Left ventricle myocardium inferior (tissue), 1 donor: ENCODE data around the gene ATP11A. TPM values are rescaled to one million over a fixed set of nuclear protein-coding genes. Genes with fewer than 3 reads are reported as not detected.

Experiments used
- DNase-seq: peaks from one replicate; pipeline ENCODE4 v3.0.0-alpha.2; 2020
- H3K27ac ChIP-seq: fragments of 200-600 bp; replicated peaks from 2 replicates; pipeline ENCODE4 v1.8.0; 2021
- H3K27me3 ChIP-seq: fragments of 200-600 bp; 2 replicates; pipeline ENCODE4 v1.8.0; 2021; ENCODE audit warnings: low read depth
- H3K36me3 ChIP-seq: fragments of 200-600 bp; 2 replicates; pipeline ENCODE4 v1.8.0; 2021
- H3K4me1 ChIP-seq: fragments of 200-600 bp; 2 replicates; pipeline ENCODE4 v1.8.0; 2021
- H3K4me3 ChIP-seq: fragments of 200-600 bp; 2 replicates; pipeline ENCODE4 v1.8.0; 2021; ENCODE audit warnings: mild to moderate bottlenecking, moderate library complexity
- H3K9me3 ChIP-seq: fragments of 200-600 bp; replicated peaks from 2 replicates; pipeline ENCODE4 v1.8.0; 2021
- intact Hi-C: fragments of 100-400 bp; cut with micrococcal nuclease; formaldehyde crosslinking; loops from one replicate; pipeline ENCODE4 v1.11.0; 2022
- total RNA-seq: library from RNA; stranded (reverse); fragmentation: NEBNext Ultra II Directional; extraction: Animal tissue kit (Norgen Biotek cat#: 25700); gene quantifications from one replicate; pipeline ENCODE4 v1.2.1, GENCODE V29; 2021
- TF ChIP-seq, protein P1 (sequence below): fragments of 200-600 bp; IDR thresholded peaks from 2 replicates; pipeline ENCODE4 v1.8.0; 2021; ENCODE audit warnings: antibody characterized with exemption, mild to moderate bottlenecking, borderline replicate concordance
- donor health status: DM: no; HTN: yes; CAD: no; lungs with severe emphysema.

ATP11A gene
- total RNA-seq, 1 donor from 2014 or later: 106 TPM

DNA sequence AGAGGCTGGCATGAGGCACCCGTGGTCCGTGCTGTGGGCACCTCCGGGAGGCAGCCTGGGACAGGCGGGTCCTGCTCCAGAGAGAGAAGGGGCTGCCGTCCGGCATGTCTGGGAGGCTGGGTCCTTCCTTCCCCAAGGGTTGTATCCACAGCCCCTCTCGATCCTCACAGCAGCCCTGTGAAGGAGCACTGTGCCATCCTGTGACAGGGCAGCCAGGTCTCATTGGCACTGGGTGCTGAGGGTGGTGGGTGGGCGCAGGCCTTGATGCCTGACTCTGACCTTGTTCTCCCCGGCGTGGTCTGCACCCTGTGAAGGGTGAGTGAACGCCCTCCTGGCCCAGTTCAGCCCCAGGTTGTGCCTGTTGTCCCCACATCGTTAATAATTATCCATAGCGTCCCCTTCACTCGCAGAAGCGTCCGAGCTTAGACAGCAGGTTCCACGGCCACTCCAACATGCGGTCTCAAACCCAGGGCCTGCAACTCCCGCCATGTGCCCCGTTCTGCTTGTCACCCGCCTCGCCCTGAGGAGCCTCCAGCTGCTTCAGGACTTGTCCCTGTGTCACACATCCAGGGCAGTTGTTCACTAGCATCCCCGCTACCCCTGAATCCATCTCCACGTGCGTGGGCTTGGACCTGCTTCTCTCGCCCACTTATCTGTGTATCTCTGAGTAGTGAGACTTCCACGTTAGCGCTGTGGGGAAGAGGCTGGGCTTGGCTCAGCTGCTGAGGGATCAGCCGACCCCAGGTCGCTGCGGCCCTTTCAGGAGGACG is 10.6 kb downstream of the ATP11A start:
- peak overlapping the region; percentile 26 for H3K4me3 ChIP-seq
- no peaks in the 10 kb centered on the region for H3K9me3 ChIP-seq
- intact Hi-C loops: no loop called here
- TF ChIP-seq, protein P1, sequence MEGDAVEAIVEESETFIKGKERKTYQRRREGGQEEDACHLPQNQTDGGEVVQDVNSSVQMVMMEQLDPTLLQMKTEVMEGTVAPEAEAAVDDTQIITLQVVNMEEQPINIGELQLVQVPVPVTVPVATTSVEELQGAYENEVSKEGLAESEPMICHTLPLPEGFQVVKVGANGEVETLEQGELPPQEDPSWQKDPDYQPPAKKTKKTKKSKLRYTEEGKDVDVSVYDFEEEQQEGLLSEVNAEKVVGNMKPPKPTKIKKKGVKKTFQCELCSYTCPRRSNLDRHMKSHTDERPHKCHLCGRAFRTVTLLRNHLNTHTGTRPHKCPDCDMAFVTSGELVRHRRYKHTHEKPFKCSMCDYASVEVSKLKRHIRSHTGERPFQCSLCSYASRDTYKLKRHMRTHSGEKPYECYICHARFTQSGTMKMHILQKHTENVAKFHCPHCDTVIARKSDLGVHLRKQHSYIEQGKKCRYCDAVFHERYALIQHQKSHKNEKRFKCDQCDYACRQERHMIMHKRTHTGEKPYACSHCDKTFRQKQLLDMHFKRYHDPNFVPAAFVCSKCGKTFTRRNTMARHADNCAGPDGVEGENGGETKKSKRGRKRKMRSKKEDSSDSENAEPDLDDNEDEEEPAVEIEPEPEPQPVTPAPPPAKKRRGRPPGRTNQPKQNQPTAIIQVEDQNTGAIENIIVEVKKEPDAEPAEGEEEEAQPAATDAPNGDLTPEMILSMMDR: no peak
- peak overlapping the region; percentile 76 for H3K27ac ChIP-seq
- no peaks in the 10 kb centered on the region for H3K27me3 ChIP-seq
- DNase-seq: no peak
- peaks cover 91% of the 10 kb centered on the region for H3K4me1 ChIP-seq
- H3K36me3 ChIP-seq: peaks cover 4% of the 10 kb centered on the region

DNA sequence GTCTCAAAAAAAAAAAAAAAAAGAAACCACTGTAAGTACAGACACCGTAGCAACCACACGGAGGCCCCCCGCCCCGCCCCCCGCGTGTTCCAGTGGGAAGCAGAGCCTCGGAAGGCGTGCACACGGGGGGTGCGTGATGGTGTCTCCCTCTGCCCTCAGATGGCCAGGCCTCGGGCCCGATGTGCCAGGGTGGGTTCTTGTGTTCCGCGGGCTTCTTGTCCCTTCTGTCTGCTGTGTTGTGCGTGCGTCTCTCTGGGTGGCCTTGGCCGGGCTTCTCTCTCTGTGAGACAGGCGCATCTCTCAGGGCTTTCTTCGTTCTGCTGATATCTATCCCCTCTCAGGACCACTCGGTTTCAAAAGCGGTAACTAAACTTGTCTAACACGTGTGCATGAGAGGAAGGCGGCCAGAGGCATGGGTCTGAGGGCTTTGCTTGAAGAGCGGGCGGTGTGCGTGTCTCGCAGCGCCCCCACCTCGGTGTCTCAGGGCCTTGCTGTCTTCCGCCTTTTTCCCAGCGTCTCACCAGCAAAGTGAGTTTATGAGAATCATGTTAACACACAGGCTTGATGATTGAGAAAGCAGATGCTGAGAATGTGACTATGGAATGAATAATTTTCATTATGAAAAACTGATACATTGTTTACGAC is 12.6 kb downstream of the ATP11A start:
- TF ChIP-seq, protein P1: no peak
- no peaks in the 10 kb centered on the region for H3K27me3 ChIP-seq
- H3K9me3 ChIP-seq: no peaks in the 10 kb centered on the region
- H3K36me3 ChIP-seq: no peaks in the 10 kb centered on the region
- no peak for DNase-seq
- H3K27ac ChIP-seq: no peak overlapping the region
- intact Hi-C loops: no loop called here
- H3K4me1 ChIP-seq: peaks cover 77% of the 10 kb centered on the region
- H3K4me3 ChIP-seq: no peak overlapping the region

DNA sequence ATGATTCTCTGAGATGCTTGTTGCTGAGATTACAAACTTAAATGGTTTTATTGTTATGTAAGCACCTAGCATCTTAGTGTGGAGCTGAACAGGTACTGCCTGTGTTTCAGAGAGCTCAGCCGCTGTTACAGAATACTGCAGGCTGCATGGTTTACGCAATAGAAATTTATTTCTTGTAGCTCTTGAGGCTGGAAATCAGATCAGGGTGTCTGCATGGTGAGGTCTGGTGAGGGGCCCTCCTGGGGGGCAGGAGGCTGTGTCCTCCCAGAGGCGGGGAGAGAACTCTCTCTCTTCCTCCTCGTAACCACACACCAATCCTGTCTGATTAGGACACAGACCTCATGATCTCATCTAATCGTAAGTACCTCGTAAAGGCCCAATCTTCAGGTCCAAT is 13.1 kb downstream of the ATP11A start:
- no peaks in the 10 kb centered on the region for H3K9me3 ChIP-seq
- no peaks in the 10 kb centered on the region for H3K36me3 ChIP-seq
- DNase-seq: no peak
- TF ChIP-seq, protein P1: no peak
- no peak overlapping the region for H3K4me3 ChIP-seq
- intact Hi-C loops: no loop called here
- no peaks in the 10 kb centered on the region for H3K27me3 ChIP-seq
- H3K27ac ChIP-seq: no peak overlapping the region
- peaks cover 74% of the 10 kb centered on the region for H3K4me1 ChIP-seq

DNA sequence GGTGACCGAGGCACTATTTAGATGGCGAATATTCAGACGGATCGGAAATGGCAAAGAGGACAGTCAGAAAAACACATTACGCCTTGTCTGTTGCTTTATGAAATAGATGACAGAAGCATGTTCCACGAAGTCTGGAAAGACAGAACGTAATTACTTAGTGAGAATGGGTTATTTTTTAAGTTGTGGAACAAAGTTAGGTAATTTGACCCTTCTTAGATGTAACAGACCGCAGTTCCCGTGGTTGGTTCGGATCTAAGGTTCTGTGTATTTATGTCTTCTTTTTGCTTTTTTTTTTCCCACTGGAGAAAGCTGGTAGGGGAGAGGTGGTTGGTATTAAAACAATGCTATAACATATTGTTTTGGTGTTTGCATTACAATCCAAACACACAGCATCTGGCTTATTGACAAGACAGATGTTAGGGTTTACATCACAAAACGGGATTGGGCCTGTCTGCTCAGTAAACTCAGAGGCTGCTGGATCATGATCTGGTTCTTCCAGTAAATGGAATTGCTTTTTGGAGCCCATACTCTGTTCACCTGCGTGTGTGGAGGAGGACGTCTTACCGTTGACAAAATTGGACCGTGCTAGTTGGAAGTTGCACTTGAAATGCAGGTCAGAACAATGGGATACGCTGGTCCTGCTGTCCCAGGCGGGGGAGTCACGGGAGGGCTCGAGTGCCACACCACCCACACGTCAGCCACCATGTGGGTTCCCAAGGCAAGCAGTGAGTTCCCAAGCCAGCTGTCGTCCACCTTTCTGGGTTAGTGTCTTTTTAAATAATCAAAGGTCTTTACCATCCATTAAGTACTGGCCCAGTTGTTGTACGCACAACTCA is 13.8 kb downstream of the ATP11A start:
- Histone ChIP-seq H3K4me3 (no peak overlapping the region), H3K27me3 (no peaks in the 10 kb centered on the region), H3K4me1 (peaks cover 72% of the 10 kb centered on the region), H3K27ac (peak overlapping the region; percentile 78), H3K9me3 (no peaks in the 10 kb centered on the region), H3K36me3 (no peaks in the 10 kb centered on the region)
- DNase-seq: no peak
- intact Hi-C loops: no loop called here
- TF ChIP-seq, protein P1: no peak

DNA sequence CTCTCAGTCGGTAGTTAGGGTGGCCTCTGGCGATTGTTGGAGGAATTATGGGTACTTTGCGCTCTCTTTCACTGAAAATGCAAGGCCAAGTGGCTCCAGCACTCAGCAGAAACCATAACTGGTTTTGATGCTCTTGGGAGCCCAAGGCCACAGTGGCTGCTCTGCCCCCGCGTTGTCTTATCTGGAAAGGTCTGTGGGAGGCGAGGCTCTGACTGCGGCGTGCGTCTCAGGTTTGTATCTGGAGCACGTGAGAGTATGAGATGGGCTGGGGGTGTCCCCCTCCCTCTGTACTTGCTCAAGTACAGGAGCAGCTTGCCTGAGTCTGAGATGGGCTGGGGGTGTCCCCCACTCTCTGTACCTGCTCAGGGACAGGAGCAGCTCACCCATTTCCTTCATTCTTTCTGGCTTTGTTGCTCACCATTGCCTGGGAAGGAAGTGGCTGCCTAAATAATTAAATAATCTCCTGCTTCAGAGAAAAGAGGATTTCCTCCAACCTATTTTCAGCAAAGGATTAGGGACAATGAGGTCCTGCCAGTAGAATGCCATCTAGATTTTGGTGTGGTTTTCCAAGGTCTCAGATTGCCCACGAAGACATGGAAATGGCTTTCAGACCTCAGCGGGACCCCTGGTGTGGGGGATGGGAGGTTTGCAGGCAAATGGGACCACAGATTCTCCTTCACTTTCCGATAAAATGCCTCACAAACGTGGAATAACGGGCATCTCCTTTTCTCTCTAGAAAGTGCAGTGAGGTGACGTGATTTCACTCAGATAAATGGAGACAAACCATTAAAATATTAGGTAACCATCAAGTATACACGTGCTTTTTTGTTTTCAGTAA is 14.7 kb downstream of the ATP11A start:
- intact Hi-C loops: no loop called here
- no peaks in the 10 kb centered on the region for H3K36me3 ChIP-seq
- H3K4me3 ChIP-seq: peak overlapping the region; percentile 38
- H3K9me3 ChIP-seq: no peaks in the 10 kb centered on the region
- H3K27ac ChIP-seq: peak overlapping the region; percentile 78
- H3K4me1 ChIP-seq: peaks cover 67% of the 10 kb centered on the region
- no peak for DNase-seq
- no peaks in the 10 kb centered on the region for H3K27me3 ChIP-seq
- TF ChIP-seq, protein P1: no peak
